ENCODE measurements around the gene DAGLA.
A peak's percentile ranks its signal among the peaks of the same experiment; 100 is the strongest.

The DAGLA gene

DNA sequence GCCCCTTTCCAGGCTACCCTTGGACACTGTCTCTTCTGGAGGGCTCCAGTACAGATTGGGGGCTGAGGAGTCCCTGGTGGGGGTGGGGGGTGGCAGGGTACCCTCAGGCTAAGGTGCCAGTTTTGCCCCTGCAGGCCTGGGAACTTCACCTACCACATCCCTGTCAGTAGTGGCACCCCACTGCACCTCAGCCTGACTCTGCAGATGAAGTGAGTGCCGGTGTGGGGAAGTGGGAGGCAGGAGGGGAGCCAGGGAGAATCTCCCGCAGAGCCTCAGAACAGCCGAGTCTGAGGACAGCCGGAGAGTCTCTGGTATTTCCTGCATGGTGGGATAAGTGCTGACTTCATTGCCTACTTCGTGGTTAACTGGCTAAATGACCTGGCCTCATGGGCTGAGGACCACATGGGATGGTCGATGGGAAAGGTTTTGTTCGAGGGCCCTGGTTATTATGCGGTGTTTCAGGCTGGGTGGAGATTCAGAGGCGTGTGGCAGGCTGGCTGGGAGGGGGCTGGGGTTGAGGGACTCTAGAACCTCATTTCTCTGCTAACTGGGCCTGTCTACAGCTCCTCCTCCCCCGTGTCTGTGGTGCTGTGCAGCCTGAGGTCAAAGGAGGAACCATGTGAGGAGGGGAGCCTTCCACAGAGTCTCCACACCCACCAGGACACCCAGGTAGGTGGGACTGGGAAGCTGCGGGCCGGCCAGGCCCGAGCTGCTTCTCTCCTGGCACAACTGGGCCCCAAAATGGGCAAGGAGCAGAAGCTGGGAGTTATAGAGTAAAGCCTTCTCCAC is 103.7 kb downstream of the DAGLA start:
- no peak for DNase-seq

DNA sequence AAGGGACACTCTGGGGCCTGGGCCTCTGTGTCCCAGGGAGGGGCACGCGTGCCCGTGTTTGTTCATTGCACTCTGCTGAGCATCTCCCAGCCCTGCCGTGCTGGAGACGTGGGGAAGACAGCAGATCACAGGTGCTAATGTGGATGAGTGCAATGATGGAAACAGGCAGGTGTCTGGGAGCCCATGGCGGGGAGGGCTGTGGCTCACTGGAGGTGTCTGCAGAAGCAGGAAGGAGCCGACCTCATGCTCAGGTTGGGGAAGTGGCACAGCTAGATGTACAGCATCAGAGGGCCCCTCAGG is 104.3 kb downstream of the DAGLA start:
- DNase-seq: no peak

DNA sequence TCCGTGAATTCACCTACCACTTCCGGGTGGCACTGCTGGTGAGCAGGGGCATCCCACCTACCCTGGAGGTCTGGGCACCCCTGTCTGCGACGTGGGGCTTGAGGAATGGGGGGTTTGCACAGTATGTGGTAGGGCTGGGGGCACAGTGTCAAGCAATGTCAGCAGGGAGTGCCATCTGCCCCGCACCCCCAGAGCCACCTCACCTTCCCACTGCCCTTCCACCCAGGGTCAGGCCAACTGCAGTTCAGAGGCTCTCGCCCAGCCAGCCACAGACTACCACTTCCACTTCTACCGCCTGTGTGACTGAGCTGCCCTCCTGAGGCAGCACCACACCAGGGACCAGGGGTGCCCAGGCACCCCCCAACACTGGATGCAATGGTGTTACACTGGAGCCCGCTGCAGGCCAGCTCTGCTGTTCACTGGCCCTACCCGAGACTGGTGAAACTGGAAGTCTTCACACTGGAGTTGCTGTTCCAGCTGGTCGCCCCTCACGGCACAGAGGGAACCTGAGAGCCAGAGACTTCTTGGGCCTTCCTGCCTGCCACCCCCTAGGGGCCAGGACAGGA is 105.7 kb downstream of the DAGLA start:
- no peak for DNase-seq

DNA sequence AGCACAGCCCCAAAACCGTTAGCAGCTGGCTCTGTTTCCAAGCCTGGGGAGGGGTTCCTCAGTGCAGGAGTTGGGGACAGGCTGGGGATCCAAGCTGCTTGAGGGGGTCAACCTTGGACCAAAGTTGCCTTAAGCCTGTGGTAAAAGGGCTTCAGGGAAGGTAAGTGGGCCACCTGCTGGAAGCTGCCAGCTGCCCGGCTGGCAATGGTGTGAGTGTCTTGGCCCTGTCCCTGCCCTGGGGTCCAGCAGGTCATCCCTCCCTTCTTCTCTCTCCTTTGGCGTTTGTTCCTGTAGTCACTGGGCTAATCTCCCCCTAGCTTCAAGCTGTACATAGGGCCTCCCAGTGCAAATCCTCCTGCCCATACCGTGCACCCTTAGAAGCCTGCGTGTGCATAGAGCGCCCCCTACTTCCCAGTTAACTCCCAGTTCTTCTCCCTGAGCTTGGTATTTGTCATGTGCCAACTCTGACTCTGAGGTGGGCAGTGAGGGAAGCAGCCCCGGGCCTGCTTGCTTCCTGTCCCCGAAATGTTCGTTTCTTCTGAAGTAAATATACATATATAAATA is 107.8 kb downstream of the DAGLA start:
- no peak for DNase-seq

DNA sequence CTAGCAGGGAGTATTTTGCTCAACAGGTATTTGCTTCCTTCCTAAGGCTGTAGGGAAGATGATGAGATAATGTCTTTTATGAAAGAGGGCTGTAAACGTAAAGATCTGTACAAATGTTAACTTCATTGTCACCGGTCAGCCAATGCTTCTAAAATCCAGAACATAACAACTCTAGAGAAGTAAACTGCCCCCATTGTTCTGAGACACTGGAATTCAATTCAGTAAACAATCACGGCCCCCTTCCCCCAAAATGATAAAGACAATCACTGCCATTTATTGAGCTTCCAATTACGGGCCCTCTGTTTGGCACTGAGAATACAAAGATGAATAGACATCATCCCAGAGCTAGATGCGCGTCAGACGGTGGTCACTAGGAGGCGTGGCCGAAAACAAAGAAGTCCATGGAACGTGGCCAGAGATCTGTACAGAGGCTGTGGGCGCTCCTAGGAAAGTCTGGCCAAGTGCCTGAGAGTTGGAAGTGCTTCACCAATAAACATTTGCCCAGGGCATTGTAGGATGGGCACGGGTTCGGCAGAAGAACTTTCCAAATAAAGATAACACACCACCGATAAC is 111.6 kb downstream of the DAGLA start:
- peak; percentile 47 for DNase-seq

DNA sequence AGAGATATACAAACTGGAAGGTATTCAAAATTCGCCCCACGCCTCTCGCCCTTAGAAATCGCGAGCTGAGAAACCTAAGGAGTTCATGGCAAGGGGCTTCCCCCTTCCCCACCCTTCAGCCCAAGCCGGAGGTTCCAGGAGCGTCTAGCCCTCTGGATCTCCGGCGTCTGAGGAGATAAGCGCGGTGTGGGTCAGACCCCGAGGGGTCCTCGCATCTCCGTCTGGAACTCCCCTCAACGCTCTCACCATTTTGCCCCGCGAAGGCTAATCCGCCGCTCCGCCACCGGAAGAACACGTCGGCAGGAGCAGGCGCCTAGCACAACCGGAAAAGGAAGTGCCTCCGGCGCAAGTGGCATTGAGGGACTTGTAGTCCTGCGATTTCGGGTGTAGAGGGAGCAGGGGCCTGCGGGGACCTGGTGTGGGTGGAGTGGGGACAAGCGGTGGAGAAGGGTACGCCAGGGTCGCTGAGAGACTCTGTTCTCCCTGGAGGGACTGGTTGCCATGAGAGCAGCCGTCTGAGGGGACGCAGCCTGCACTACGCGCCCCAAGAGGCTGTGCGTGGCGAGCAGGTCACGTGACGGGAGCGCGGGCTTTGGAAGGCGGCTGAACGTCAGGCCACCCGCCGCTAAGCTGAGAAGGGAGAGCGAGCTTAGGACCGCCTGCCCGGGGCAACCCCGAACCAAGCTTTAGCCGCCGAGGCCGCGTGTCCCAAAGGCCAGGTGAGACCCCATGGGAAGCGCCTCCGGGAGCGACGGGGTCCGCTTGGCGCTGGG is 112.3 kb downstream of the DAGLA start, which contains the start of the genes FEN1 and TMEM258:
FEN1 (plus strand) TSS at position 602 of the 773 bp plus-strand sequence. CDS start 2,451 bp downstream, outside the sequence.
TMEM258 (minus strand) TSS at position 290 of the 773 bp plus-strand sequence; CDS start at position 249, 41 bp downstream.
- DNase-seq: peak; percentile 89

DNA sequence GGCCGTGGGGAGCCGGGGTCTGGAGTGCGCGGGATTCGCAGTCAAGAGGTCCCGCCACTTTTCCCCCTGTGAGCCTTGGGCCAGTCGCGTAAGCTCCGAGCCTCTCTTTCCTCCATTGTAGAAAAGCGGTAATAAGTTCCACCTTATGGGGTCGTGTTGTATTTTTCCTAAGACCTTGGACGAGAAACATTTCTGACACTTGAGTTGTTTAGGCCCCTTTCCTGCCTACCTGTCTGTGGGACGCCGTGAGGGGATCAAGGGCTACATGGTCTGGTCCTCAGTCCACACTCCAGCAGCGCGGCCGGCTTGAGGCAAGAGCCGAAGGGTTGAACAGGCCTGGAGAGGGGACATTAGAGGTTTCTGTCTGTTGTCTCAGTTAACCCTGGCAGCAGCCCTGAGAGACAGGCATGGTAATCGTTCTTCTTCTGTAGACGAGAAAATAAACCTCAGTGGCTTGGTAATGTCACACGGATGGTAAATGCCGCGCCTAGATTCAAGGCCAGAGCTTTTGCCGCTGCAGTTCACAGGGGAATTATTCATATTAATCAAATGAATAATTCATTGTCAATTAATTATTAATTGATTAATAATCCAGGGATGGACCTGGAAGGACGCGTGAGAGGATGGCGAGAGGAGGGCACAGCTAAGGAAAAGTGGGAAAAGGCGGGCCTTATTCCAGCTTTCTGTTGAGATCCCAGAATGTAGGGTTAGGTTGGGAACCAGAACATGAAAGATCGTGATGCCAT is 113.1 kb downstream of the DAGLA start:
- DNase-seq: no peak

DNA sequence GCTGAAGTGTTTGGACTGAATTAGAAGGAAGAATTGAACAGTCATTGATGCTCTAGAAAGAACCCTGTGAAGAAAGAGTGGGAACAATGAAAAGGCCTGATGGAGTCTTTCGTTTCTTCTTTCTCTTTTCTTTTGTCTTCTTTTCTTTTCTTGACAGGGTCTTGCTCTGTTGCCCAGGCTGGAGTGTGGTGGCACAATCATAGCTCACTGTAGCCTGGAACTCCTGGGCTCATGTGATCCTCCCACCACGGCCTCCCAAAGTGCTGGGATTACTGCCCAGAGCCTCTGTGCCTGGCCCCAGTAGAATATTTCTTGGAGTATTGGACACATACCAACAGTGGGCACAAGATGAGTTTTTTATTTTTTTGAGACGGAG is 113.6 kb downstream of the DAGLA start:
- no peak for DNase-seq

DNA sequence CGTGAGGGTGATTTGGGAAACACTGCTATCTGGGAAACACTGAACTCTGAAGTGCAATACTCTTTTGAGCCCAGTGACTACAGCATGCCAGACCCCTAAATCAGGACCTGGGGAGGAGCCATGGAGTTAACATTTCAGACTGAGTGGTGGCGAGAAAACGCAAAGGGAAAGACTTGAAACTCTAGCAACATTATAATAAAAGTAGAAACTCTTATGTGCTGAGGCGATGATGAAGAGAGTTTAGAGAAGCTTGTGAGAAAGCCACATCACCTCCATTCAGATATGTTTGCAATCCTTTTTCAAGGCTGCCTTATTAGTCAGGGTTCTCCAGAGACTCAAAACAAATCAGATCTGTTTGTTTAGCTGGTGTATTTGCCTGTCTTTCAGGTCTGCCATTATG is 114.4 kb downstream of the DAGLA start:
- DNase-seq: no peak

DNA sequence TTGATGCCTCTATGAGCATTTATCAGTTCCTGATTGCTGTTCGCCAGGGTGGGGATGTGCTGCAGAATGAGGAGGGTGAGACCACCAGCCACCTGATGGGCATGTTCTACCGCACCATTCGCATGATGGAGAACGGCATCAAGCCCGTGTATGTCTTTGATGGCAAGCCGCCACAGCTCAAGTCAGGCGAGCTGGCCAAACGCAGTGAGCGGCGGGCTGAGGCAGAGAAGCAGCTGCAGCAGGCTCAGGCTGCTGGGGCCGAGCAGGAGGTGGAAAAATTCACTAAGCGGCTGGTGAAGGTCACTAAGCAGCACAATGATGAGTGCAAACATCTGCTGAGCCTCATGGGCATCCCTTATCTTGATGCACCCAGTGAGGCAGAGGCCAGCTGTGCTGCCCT is 115.3 kb downstream of the DAGLA start:
- DNase-seq: no peak

DNA sequence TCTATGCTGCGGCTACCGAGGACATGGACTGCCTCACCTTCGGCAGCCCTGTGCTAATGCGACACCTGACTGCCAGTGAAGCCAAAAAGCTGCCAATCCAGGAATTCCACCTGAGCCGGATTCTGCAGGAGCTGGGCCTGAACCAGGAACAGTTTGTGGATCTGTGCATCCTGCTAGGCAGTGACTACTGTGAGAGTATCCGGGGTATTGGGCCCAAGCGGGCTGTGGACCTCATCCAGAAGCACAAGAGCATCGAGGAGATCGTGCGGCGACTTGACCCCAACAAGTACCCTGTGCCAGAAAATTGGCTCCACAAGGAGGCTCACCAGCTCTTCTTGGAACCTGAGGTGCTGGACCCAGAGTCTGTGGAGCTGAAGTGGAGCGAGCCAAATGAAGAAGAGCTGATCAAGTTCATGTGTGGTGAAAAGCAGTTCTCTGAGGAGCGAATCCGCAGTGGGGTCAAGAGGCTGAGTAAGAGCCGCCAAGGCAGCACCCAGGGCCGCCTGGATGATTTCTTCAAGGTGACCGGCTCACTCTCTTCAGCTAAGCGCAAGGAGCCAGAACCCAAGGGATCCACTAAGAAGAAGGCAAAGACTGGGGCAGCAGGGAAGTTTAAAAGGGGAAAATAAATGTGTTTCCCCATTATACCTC is 115.8 kb downstream of the DAGLA start:
- DNase-seq: no peak

Data from CD4-positive, alpha-beta T cell treated with Interferon gamma for 1 hour (primary cell).